ENCODE data around the gene BCORL1.

DNA sequence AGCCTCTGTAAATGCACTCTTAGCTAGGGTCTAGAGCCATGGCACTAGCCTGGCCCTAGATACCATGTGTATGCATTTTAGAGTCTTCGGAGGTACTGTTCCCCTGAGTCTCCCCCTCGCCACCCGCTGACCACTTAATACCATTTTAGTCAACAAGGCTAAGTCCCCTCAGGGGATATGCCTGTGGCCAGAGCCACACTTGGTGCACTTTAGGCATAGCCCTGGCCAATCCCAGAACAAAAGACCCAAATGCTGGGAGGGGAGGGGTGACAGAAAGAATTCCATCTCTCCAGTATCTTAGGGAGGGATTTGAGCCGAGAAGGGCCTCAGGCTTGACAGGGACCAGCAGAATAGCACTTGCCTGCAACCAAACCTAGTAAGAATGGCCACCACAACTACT lies 28.6 kb upstream of the BCORL1 start:
- TF ChIP-seq CTCF (IDR thresholded peaks at IDR 0.05): no peak
- no peak for TF ChIP-seq POLR2A (IDR thresholded peaks at IDR 0.05)
